Mesothelial cell of epicardium (in vitro differentiated cells): Measurements from ENCODE around the gene TBC1D23. TPM values are rescaled to one million over a fixed set of nuclear protein-coding genes. Genes with fewer than 3 reads are reported as not detected.

ENCODE experiments used
- DNase-seq, 2 experiments: peaks; one replicate each; pipeline ENCODE4 v3.0.0; 2021; ENCODE audit warnings: low spot score in 2 of 2; ENCODE audit not compliant: unreplicated experiment in 2 of 2
- H3K27ac Mint-ChIP-seq: 2 replicates; pipeline ENCODE4 v1.8.0; 2021; ENCODE audit warnings: mixed read lengths
- H3K27me3 Mint-ChIP-seq: 2 replicates; pipeline ENCODE4 v1.8.0; 2021; ENCODE audit warnings: low read depth, mixed read lengths
- H3K36me3 Mint-ChIP-seq: 2 replicates; pipeline ENCODE4 v1.8.0; 2021; ENCODE audit warnings: mixed read lengths
- H3K4me1 Mint-ChIP-seq: 2 replicates; pipeline ENCODE4 v1.8.0; 2021; ENCODE audit warnings: mixed read lengths
- H3K4me3 Mint-ChIP-seq: 2 replicates; pipeline ENCODE4 v1.8.0; 2021; ENCODE audit warnings: mild to moderate bottlenecking, moderate library complexity, mixed read lengths
- H3K9me3 Mint-ChIP-seq: 2 replicates; pipeline ENCODE4 v1.8.0; 2021; ENCODE audit warnings: mixed read lengths
- CTCF ChIP-seq: fragments of 200-600 bp; sonication (generic); IDR thresholded peaks from one replicate; pipeline ENCODE4 v1.5.0; 2021; ENCODE audit warnings: antibody characterized with exemption; ENCODE audit not compliant: unreplicated experiment
- total RNA-seq: library from RNA; stranded (reverse); gene quantifications from 3 replicates; pipeline ENCODE4 v1.2.1, GENCODE V29; 2021

Gene TBC1D23
- total RNA-seq, 1 donor from 2014 or later = 34.0 TPM

- Mint-ChIP-seq H3K4me3 (no peak overlapping the region), H3K27ac (no peak overlapping the region), H3K27me3 (no peaks in the 10 kb centered on the region), H3K36me3 (peaks cover 46% of the 10 kb centered on the region), H3K4me1 (peaks cover 1% of the 10 kb centered on the region), H3K9me3 (peaks cover 5% of the 10 kb centered on the region)
- DNase-seq = no peak
- TF ChIP-seq CTCF = no peak
Measured at GRCh38 chr3:100359035-100359434, 98.2 kb downstream of the TBC1D23 start.

- H3K9me3 Mint-ChIP-seq = peaks cover 5% of the 10 kb centered on the region
- peaks cover 44% of the 10 kb centered on the region for H3K36me3 Mint-ChIP-seq
- no peaks in the 10 kb centered on the region for H3K4me1 Mint-ChIP-seq
- no peak for DNase-seq
- no peak overlapping the region for H3K4me3 Mint-ChIP-seq
- no peak overlapping the region for H3K27ac Mint-ChIP-seq
- TF ChIP-seq CTCF = no peak
- H3K27me3 Mint-ChIP-seq = no peaks in the 10 kb centered on the region
Measured at GRCh38 chr3:100360757-100361496, 100.1 kb downstream of the TBC1D23 start.

GRCh38 chr3:100361897-100362296 lies 101.1 kb downstream of the TBC1D23 start:
- Mint-ChIP-seq H3K27me3 (no peaks in the 10 kb centered on the region), H3K4me3 (no peak overlapping the region), H3K4me1 (no peaks in the 10 kb centered on the region), H3K9me3 (peaks cover 5% of the 10 kb centered on the region), H3K36me3 (peaks cover 45% of the 10 kb centered on the region), H3K27ac (no peak overlapping the region)
- no peak for TF ChIP-seq CTCF
- DNase-seq = no peak

- Mint-ChIP-seq H3K27ac (no peak overlapping the region), H3K4me3 (no peak overlapping the region), H3K4me1 (no peaks in the 10 kb centered on the region), H3K36me3 (peaks cover 43% of the 10 kb centered on the region), H3K9me3 (peaks cover 5% of the 10 kb centered on the region), H3K27me3 (no peaks in the 10 kb centered on the region)
- no peak for TF ChIP-seq CTCF
- DNase-seq = no peak
Measured at GRCh38 chr3:100364421-100364820, 103.6 kb downstream of the TBC1D23 start.

- peaks cover 43% of the 10 kb centered on the region for H3K36me3 Mint-ChIP-seq
- no peak overlapping the region for H3K4me3 Mint-ChIP-seq
- no peak for DNase-seq
- H3K27ac Mint-ChIP-seq = no peak overlapping the region
- TF ChIP-seq CTCF = no peak
- no peaks in the 10 kb centered on the region for H3K4me1 Mint-ChIP-seq
- H3K9me3 Mint-ChIP-seq = peaks cover 5% of the 10 kb centered on the region
- H3K27me3 Mint-ChIP-seq = no peaks in the 10 kb centered on the region
Measured at GRCh38 chr3:100366424-100366823, 105.6 kb downstream of the TBC1D23 start.

- no peaks in the 10 kb centered on the region for H3K27me3 Mint-ChIP-seq
- H3K4me3 Mint-ChIP-seq = no peak overlapping the region
- peaks cover 33% of the 10 kb centered on the region for H3K36me3 Mint-ChIP-seq
- H3K4me1 Mint-ChIP-seq = no peaks in the 10 kb centered on the region
- H3K27ac Mint-ChIP-seq = no peak overlapping the region
- H3K9me3 Mint-ChIP-seq = no peaks in the 10 kb centered on the region
- no peak for DNase-seq
- no peak for TF ChIP-seq CTCF
Measured at GRCh38 chr3:100368441-100368840, 107.6 kb downstream of the TBC1D23 start.
